Head of caudate nucleus (tissue), 42 donors: ENCODE measurements around the gene ASCL2.

Experiments
- DNase-seq, 42 donors: peaks; one replicate each; pipeline versions ENCODE4 v3.0.0 to v3.0.0-alpha.2; 2020 to 2021; ENCODE audit warnings: mixed read lengths in 7 of 42
- intact Hi-C: fragments of 100-400 bp; cut with DNase I; formaldehyde crosslinking; loops from one replicate; pipeline ENCODE4 v1.15.0; 2022

The ASCL2 gene

DNA sequence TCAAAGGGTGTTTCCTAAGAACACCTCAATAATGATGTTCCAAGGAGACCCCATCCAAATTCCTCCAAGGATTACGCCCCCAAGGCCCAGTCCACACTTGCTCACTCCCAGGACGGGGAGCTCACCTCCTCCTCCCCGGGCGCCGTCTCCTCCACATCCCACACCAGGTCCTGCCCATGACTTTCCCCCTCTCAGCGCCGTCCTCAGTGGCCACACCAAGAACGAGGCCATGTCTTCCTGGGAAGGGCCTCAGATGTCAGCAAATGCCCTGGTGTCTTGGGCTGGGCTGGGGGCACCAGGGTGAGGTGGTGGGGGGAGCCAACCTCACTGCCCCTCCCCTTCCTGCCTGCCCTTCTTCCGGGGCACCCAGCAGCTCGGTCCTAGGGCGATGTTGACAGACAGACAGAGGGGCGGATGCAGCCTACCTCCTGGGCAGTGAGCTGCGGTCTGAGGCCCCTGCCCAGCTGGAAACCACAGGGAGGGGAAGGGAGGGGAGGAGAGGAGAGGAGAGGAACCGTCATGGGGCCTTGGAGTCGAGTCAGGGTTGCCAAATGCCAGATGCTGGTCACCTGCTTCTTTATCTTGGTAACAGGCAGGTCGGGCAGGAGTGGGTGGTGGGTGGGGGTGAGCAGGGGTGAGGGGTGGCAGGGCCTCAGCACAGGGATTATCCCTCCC lies 31.4 kb upstream of the ASCL2 start, which contains the start of the genes C11orf21 and TSPAN32:
Gene C11orf21, minus strand, starts transcription at position 288 of the 675 bp plus-strand sequence. Its CDS starts 110 bp downstream, at position 178.
Gene TSPAN32, plus strand, starts transcription at position 383 of the 675 bp plus-strand sequence. Its CDS starts 137 bp downstream, at position 520.
- intact Hi-C loops: loop anchor here (10.0 kb wide), 2 partner anchors 233 to 593 kb away; no protein-coding TSS in a partner anchor
- DNase-seq: peak in 21 of 42 donors; percentile 8 to 66 (median 43)

DNA sequence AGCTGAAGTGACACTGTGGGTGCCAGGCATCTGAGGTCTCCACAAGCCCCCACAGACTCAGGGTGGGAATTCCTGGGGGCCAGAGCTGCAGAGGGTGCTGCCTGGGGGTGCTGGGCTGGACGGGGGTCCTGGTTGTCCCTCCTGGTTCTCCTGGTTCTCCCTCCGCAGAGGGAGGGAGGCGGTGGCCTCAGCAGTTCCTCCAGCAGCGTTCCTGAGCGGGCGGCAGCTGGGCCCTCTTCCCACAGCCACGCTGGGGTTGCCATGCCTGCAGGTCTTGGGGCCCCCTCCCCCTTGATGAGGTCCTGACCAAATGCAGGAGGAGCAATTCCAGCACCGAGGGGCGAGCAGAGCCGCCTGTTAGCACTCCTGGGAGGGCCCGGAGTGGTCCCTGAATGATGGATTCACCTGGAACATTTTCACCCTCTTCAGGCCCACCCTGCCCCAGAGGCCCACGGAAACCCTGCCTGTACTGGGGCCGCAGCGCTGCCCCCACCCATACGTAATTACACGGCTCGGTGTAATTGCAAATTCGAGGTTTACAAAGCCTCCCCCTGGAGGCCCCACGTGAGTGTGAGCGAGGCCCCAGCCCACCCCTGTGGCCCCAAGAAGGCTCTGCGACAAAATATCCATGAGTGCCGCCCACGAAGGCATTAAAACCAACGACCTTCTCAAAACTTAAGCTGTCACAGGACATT lies 30.7 kb upstream of the ASCL2 start:
- DNase-seq: peak in 6 of 42 donors; percentile 2 to 42 (median 26)
- intact Hi-C loops: loop anchor here (10.0 kb wide), 2 partner anchors 234 to 594 kb away; no protein-coding TSS in a partner anchor

DNA sequence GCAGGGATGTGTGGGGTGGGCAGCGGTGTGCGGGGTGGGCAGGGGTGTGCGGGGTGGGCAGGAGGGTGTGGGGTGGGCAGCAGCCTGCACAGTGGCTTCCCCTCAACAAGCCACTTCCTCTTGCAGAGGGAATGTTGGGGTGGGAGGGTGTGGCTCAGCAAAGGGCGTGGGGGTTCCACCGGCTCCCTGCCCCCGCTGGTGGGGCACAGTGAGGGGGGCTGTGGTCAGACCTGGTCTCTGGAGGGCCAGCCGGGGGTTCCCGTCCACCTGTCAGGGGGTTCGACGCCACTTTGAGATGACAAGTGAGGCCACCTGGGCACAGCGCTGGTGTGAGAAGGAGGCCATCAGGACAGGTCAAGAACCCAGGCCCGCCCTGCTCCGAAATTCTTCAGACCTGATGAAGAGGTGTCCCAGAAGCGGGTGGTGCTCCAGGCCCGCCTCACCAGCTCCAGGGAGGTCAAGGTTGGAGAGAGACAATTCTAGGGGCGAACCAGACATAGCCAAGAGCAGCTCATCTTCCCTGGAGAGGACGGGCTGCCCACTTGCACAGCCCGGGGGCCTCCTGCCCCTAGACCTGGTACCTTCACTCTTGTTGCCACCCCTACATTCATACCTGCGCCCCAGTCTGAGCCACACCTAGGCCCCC lies 30.0 kb upstream of the ASCL2 start:
- DNase-seq: peak in 5 of 42 donors; percentile 7 to 40 (median 24)
- intact Hi-C loops: loop anchor here (10.0 kb wide), 2 partner anchors 234 to 594 kb away; no protein-coding TSS in a partner anchor

DNA sequence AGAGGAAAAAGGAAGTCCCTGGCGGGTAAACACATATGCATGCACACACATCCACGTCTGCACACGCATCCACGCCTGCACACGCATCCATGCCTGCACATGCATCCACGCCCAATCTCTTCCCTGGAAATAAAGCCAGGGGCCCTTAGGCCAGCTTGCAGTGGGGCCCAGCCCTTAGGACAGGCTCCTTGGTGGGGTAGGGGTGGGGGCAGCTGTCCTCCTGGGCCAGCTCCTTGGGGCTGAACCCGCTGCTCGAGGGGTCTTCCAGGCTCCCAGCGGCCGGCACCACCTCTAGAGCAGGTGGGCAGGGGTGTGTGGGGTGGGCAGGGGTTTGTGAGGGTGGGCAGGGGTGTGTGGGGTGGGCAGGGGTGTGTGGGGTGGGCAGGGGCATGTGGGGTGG lies 29.4 kb upstream of the ASCL2 start:
- intact Hi-C loops: loop anchor here (10.0 kb wide), 3 partner anchors 105 to 595 kb away; no protein-coding TSS in a partner anchor
- DNase-seq: peak in 2 of 42 donors; percentile 2 to 14

DNA sequence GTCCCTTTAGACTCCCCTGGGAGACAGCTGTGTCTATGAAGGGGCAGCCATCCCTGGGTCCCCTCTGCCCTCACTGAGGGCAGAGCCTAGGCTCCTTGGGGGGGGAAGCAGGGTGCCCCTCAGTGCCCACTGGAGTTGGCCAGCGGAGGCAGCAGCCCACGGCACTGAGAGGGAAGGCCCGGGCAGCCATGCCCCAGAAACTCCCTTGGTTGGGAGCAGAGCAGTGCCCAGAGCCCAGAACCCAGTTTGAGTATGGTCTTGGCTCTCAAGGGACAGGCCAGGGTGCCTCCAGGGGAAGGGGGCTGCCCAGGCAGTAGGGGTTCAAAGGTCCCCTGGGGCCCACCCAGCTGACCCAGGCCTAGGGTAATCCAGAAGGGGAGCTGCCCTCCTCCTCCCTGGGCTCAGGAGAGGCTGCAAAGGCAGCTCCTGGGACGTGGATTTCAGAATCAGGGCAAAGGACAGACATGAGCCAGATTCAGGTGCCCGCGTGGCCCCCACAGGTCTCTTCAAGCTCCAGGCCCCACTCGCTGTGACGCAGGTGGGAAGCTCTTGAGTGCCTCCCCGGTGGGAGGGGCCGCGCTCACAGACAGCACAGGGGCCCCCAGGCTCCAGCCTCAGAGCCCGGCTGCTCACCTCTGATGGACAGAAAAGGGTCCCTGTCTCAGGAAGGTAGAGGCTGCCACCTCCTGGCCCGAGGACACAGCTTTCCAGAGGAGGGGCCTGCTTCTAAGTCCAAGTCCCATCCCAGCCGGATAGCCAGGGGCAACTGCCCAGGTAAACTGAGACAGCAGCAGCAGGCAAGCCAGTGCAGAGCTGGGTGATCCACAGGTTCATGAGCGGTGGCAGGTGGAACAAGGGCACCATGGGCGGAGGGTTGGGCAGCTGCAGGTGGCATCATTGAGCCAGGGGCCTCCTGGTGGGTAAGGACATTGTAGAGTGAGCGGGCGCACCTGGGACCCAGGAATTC lies 28.7 kb upstream of the ASCL2 start:
- DNase-seq: peak in 13 of 42 donors; percentile 1 to 42 (median 16)
- intact Hi-C loops: loop anchor here (10.0 kb wide), 1 partner anchor 104 kb away; no protein-coding TSS in a partner anchor

DNA sequence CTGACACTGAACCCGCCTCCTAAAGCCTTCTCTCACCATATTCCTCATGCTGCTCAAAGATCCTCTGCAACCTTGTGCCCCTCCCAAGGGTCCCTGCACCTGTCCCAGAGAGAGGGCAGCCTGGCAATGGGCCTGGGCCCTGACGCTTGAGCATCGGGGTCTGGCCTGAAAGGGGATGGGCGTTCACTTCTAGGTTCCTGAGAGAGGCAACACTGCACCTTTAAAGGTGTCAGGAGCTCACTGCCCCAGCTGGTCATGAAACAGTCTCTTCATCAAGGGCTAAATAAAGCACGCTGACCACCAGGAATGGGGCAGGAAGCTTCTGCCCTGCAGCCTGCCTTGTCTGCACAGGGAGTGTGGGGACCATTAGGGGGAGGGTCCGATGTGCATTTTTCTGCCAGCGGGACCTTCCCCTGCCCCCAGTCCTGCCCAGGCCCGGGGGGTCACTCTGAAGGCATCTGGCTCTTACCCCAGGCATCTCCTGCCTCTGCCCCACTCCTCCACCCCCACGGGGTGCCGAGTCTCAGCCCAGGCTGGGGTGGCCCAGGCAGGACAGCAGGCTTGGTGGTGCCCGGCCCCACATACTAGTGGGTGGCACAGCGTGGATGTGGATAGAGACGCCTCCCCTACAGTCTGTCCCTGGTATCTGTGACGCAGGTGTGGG lies 27.9 kb upstream of the ASCL2 start:
- intact Hi-C loops: loop anchor here (10.0 kb wide), 1 partner anchor 103 kb away; no protein-coding TSS in a partner anchor
- DNase-seq: peak in 12 of 42 donors; percentile 1 to 26 (median 4)

DNA sequence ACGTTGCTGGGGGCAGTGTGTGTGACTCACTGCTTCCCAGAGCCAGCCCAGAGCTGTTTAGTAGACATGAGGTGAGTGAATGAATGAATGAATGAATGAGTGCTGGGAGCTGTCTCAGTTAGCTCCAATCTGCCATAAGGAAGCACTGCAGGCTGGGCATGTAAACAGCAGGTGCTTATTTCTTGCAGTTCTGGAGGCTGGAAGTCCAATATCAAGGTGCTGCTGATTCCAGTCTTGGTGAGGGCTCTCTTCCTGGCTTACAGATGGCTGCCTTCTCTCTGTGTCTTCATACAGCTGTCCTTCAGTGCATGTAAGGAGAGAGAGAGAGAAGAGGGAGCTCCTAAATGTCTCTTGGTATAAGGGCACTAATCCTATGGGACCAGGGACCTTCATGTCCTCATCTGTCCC lies 27.2 kb upstream of the ASCL2 start:
- intact Hi-C loops: loop anchor here (10.0 kb wide), 1 partner anchor 103 kb away; no protein-coding TSS in a partner anchor

DNA sequence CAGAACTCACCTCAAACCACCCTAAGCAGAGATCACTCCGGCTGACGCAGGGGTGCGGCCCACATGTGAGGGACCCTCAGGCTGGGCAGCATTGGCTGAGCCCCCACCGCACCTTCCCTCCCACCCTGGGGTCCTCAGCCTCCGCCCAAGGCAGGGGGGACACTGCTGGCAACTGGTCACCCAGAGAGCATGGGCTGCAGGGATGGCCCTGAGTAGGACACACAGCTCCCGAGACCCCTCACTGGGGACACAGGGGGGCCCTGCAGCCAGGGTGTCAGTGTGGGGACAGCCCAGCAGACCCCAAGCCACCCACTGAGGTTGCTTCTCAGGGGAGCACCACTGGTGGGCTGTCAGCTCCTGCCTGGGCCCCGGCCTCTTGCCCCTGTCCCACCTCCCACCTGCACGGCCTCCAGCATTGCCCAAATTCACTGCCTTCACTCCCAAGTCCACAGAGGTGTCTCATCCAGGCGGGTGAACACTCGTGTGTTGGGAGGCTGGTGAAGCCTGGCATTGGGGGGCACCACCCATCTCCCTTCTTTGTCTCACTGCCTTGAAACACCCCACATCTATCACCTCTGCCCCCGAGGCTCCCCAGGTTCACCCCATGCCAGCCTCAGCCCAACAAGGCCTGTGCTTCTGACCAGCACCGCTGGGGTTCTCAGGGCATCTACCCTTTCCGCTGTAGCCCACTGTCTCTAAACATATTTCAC lies 26.7 kb upstream of the ASCL2 start:
- DNase-seq: peak in 19 of 42 donors; percentile 0 to 29 (median 6)
- intact Hi-C loops: loop anchor here (10.0 kb wide), 1 partner anchor 102 kb away; no protein-coding TSS in a partner anchor

More for the DNA sequence above, 27.2 kb upstream of the ASCL2 start:
- peak in 1 of 42 donors; percentile 11 for DNase-seq

DNA sequence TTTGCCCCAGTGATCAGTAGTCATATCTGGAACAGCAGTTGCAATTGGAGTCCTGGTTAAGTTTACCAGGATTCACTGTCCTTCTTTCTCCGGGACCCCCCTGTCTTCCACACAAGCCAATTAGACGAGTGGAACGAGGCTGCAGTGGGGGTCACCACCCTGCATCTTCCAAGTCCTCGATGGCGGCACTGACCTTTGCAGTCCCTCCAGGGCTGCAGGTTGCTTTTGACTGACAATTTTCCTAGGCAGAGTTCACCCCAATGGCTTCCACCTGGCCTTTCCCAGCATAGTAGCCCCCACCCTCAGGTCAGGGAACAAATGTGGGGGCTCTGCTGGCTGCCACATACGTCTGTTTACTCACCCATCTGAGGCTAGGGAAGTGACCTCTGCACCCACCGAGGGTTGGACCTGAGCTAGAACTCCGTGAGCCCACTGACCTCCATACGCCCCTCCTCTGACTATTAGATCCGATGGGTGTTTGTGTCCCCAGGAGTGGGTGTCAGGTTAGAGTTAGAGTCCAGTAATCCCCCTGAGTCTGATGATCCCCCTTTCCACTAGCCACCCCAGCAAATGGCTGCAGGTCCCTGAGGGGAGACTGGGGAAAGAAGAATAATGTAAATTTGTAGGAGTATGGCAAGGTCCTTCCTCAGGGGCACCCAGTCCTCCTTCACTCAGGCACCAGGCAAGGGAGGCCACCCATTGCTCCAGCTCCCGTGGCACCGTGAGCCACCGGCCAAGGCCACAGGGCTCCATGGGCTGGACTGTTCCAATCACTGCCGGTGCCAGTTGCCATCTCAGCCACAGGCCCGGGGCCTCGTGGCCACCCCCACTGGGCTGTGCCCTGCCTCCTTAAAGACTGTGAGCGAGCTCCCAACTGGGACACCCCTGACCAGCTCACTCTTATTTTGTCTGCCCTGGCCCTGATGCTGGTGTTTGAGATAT lies 25.9 kb upstream of the ASCL2 start:
- intact Hi-C loops: loop anchor here (10.0 kb wide), 1 partner anchor 101 kb away; no protein-coding TSS in a partner anchor
- peak in 19 of 42 donors; percentile 2 to 41 (median 8) for DNase-seq

DNA sequence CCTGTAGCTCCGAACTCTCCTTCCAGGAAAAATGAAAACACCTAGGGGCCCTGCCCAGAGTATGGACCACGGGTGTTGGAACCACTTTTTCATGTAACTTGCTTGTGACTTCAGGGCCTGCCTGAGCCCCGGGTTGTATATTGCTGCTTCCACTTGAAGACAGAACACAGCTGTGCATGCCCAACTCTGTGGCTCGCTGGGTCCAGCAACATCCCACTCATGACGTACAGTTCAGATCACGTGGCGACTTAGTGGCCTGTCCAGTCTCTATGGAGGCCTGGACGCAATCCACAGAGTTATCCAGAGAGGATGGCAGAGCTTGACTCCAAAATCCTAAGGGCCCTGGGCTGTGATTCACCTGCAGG lies 24.5 kb upstream of the ASCL2 start:
- intact Hi-C loops: loop anchor here (10.0 kb wide), 1 partner anchor 100 kb away; no protein-coding TSS in a partner anchor
- DNase-seq: peak in 14 of 42 donors; percentile 0 to 32 (median 8)

DNA sequence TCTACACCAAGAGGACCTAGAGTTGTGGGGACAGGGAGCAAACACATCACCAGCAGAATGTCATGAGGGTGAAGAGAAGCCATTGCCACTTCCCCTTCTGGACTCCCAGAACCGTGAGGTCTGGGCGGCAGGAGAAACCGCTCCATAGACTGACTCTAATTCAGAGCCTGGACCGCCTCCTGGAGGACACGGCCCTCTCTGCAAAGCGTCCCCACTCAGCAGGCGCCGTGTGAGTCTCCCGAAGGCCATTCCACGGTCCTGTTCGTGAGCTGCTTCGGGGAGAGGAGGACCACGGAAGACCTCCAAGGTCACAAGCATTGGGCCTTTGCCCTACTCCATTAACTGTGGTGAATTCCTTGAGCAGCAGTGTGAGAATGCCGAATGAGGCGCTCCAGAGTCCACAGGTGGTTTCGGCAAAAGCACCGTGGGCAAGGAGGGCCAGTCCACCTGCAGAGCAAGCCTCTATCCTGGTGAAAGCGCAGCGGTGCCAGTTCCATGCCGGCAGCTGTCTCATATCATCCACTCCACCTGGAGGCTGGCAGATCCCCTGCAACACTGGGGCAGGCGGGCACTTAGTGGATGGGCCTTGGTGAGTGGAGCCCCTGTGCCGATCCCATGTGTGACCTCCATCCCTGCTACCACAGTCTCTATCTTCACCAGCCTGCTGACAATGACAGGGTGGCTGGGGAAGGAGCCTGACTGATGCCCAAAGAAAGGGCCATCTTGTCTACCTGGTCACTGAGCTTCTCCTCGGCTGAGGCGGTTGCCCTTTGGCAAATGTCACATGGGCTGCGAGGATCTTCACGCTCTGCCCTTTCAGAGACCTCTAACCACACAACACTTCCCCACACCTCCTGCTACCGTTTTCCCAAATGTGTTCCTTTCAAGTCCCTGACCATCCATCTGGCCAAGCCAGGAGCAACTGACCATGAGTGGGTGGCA lies 23.9 kb upstream of the ASCL2 start:
- DNase-seq: peak in 24 of 42 donors; percentile 4 to 49 (median 22)
- intact Hi-C loops: loop anchor here (10.0 kb wide), 1 partner anchor 99 kb away; no protein-coding TSS in a partner anchor

DNA sequence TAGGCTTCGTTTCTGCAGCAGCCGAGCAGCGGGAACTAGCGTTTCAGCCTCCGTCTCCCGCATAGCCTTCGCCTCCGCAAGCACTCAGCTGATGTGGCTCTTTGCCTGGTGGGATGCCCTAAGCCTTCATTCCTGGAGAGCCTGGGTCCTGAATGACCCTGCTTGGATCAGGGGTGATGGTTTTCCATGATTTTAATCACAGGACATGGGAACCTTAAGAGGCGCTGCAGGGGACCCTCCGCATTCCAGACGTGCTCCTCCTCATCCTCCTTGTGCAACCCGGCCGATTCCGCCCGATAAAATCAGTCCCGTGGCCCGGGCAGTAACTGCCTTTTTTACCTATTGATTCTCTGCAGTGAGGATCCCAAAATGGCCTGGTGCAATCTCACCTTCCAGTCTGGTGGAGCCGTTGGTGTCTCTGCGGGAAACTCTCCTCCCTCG lies 23.2 kb upstream of the ASCL2 start:
- intact Hi-C loops: loop anchor here (10.0 kb wide), 1 partner anchor 99 kb away; no protein-coding TSS in a partner anchor
- peak in 15 of 42 donors; percentile 1 to 38 (median 9) for DNase-seq

DNA sequence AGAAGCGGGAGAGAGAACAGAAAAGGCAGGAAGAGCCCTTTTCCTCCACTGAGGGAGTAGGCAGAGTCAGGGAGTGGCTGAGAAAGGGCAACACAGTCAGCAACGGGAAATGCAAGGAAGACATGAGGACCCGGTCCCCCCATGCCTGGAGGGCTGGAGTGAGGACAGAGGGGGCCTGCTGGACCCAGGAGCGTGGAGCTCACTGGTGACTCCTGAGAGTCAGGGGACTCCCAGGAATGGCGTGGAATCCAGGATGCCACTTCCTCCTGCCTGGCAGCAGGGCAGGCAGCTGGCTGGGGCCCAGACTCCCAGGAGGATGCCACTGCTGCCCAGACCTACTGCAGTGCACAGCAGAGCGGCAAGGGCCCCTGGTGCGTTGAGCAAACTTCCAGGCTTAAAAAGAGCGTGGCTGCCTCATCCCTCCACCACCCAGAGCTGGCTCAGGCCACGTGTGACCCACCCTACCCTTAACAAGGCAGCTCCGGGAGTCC lies 20.0 kb upstream of the ASCL2 start:
- DNase-seq: peak in 11 of 42 donors; percentile 1 to 22 (median 4)
- intact Hi-C loops: loop anchor here (10.0 kb wide), 1 partner anchor 96 kb away; no protein-coding TSS in a partner anchor

DNA sequence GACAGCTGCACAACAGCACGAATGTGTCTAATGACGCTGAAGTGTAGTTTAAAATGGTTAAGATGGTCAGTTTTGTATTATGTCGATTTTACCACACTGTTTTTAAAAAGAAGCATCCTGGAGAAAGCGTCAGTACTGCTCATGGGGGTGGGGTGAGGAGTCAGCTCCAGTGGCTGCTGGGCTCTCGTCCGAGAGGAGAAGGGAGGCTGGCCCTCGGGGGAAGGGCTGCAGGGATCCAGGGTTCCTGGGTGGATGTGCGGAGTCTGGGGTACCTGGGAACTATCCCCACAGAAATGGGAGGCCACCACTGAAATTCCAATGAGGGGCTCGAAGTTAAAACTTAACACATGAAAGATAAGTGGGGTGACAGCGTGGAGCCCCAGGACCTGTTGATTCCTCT lies 19.5 kb upstream of the ASCL2 start:
- DNase-seq: peak in 5 of 42 donors; percentile 1 to 20 (median 1)
- intact Hi-C loops: loop anchor here (10.0 kb wide), 1 partner anchor 95 kb away; no protein-coding TSS in a partner anchor
